Stimulated activated CD8-positive, alpha-beta memory T cell treated with anti-CD3 and anti-CD28 coated beads, Interleukin-4, amount 100 ng/mL, for 24 hours (primary cell): ENCODE results near the gene ABAT.

Experiments used
- DNase-seq: peaks from one replicate; pipeline ENCODE4 v3.0.0-alpha.2; 2020; ENCODE audit warnings: low read depth

The ABAT gene

DNA sequence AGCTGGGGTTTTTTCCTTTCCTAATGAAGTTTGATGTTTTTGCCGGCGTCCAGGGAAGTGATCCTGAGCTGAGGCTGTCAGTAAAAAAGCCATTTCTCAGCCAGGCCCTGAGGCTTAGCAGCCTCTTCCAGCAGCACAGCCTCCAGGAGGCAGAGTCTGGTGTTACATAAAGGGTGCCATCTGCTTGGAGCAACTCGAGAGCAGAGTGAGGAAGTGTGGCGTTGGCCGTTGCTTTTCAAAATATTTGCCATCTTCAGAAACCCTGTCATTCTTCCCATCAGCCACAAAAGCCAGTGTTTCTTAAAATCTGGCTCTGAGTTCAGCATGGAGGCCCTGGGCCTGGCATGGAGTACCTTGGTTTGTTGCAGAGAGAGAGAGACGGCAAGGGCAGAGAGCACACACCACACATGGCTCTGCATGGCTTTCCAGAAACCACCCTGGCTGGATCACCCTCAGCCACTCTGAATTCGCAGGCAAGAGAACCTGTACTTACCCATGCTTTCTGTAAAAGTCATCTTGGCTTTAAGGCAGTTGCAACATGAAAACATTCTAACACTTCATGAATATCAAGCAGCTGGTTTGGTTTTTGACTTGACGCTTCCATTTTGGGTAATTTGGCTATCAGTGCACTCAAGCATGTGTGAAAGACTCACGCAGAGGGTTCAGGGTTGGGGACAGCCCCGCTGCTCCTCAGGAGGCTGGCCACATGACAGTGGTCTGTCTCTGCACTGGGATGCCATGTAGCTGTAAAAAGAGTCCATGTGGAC lies 144.3 kb downstream of the ABAT start:
- DNase-seq = no peak

DNA sequence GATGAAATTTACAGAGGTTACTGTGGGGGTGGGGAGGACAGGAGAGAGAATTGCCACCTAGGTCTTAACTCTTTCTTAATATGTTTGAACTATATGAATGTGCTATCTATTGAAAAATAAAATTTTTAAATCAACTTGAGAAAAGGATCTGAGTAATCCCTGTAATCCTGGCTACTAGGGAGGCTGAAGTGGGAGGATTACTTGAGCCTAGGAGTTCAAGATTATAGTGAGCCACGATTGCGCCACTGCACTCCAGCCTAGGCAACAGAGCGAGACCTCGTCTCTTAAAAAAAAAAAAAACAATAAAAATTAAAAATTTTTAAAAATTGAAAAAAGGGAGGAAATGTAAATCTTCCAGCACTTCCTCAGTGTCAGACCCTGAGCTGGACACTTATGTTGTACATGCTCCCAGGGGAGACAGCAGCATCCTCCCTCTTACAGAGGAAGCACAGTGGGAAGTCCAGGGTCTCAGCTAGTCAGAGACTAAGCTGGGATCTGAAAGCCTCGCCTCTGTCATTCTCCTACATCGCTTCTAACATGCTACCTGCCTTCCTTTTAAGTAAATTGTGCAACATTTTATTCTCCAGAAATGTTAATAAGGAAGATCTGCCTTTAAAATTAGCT lies 145.1 kb downstream of the ABAT start:
- DNase-seq = no peak

DNA sequence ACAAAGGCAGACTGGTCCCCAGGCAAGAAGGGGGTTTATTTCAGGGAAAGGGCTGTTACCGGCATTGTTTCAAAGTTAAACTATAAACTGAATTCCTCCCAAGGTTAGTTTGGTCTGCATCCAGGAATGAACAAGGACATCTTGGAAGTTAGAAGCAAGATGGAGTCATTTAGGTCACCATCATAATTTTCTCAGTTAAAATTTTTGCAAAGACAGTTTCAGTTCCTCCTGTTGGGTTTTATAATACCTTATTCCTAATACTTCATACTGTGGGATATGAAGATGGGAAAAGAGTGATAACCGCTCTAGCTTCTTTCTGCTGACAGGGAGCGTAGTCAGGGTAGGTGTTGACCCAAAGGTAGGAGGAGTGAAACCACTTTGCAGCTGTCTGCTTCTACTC lies 148.0 kb downstream of the ABAT start:
- no peak for DNase-seq

DNA sequence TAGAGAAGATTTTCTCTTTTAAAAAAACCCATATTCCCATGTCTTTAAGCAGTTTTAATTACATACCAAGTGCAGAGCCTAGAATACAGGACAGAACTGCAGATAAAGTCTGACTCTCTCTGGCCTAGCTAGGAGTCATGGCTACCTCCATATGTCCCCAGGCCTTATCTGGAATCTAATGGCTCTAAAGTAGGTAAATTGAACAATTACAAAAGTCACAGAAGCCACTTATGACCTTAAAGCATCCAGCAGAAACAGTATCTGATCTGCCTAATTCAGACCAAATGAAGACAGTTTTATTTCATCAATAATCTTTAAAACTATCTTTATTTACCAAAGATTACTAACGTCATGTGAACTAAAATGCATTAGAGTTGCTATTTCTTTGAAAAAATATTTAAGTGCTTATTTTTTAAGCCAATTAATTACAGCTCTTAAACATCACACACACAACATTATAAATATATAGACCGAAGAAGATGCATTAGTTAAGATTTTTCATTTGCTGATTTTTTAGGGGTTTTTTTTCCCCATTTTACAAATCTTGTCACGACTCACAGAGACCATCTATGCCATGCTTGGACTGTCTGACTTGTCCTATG lies 152.0 kb downstream of the ABAT start:
- no peak for DNase-seq

DNA sequence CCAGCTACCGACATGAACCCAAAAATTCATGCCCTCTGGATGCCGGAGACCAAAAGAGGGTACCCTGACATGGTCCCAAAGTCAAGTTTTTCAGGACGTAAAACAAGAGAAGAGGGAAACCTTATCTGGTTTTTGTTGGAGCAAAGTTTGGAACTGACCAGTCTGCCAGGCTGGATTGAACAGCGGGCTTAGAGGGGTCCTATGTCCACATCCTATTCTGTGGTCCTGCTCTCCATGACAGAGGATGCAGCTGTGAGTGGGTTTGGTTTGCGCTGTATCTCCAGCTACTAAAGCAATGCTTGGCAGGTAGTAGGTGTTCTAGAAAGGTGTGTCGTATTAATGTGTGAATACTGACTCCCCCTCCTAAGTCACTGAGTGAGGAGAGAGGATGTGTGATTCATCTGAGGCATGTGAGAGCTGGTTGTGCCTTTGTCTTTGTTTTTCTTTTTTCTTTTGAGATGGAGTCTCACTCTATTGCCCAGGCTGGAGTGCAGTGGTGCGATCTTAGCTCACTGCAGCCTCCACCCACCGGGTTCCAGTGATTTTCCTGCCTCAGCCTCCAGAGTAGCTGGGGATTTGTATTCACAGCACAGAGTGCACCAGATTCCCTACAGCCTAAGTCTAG lies 154.2 kb downstream of the ABAT start:
- no peak for DNase-seq

DNA sequence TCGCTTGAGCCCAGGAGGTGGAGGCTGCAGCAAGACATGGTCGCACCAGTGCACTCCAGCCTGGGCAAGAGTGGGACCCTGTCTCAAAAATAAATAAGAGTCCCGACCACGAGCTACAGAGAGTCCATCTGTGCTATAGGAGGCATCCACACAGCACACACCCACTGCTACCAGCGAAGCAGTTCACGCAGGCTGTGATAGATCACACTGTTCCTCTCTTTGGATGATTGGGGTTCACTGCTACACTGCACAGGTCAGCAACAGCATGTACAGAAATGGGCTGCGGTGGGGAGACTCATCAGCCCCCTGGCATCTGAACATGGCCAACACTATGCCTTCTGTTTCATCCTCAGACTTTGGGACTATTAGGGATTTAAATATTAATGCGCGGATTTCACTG lies 157.0 kb downstream of the ABAT start:
- DNase-seq = no peak

DNA sequence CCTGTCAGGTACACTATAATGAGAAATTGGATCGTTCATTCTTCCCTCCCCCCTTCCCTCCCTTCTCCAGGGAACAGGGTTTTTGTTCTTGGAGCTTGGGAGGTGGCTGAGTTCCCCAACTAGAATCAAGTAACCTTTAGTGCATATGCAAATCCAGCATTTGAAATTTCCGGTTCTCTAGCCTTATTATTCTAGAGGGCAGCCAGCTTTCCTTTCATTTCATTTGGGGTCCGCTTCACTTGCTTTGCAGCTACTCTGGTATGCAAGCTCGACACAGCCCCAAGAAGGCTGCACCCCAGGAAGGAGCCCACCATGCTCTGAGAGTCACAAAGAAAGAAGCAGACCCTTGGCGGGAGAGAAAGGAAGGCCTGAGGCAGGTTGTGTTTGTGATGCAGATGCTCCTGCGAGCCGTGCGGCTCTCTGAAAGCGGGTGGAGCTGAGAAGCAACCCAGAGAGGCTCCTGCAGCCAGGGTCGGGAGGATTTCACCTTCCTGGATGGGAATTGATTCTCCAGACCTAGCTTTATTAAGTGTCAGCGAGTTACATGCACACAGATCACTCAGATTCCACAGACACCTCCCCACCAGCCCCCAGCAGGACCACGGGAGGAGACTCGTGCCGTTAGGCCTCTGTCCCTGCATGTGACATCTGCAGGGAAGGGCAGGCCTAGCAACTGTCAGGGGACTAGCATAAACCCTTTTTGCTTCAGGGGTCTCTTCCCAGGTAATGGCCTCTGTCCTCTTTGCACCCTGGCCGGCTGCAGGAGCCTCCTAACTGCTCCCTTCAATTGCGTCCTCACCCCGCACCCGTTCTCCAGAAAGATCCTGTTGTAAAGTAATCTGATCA lies 157.7 kb downstream of the ABAT start:
- no peak for DNase-seq

DNA sequence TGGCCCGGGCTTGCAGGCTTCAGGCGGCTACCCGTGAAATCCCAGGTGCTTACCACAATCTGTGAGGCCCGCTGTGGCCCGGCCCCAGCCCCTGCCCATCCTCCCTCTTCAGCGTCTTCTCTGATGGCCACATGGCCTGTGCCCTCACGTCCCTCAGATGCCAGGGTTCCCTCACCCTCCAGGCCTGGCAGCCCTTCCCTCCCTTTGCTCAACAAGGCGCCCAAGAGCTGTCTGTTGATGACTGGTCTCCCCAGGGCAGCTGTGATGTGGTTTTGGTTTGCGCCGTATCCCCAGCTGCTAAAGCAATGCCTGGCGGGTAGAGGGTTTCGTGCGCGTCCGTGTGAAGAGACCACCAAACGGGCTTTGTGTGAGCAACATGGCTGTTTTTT lies 158.3 kb downstream of the ABAT start:
- DNase-seq = no peak
